Activated CD8-positive, alpha-beta T cell treated with anti-CD3 and anti-CD28 coated beads for 36 hours (primary cell): ENCODE data around the gene KCNQ5. TPM values are rescaled to one million over a fixed set of nuclear protein-coding genes. Genes with fewer than 3 reads are reported as not detected.

Source experiments
- ATAC-seq: fragments of 200-7000 bp; cut with Tn5 transposase; one replicate; pipeline ENCODE4 v1.10.0; 2021; ENCODE audit warnings: mild to moderate bottlenecking, moderate library complexity
- CTCF ChIA-PET: fragments of 350-600 bp; sonication (Branson Sonifier 250); formaldehyde crosslinking; loops from one replicate; lab custom pipeline; 2021; ENCODE audit warnings: antibody characterized with exemption; lab: Charles Lee
- POLR2A ChIA-PET: fragments of 350-600 bp; sonication (Branson Sonifier 250); formaldehyde crosslinking; loops from one replicate; lab custom pipeline; 2021; ENCODE audit warnings: antibody characterized with exemption; lab: Charles Lee
- DNase-seq: peaks from one replicate; pipeline ENCODE4 v3.0.0-alpha.2; 2020
- H3K27ac Mint-ChIP-seq: one replicate; pipeline ENCODE4 v1.8.0; 2021; ENCODE audit warnings: mild to moderate bottlenecking, mixed read lengths
- H3K27me3 Mint-ChIP-seq: one replicate; pipeline ENCODE4 v1.8.0; 2021; ENCODE audit warnings: mixed read lengths
- H3K36me3 Mint-ChIP-seq: one replicate; pipeline ENCODE4 v1.8.0; 2021; ENCODE audit warnings: low read depth, mixed read lengths
- H3K4me1 Mint-ChIP-seq: one replicate; pipeline ENCODE4 v1.8.0; 2021; ENCODE audit warnings: low read depth, mixed read lengths
- H3K4me3 Mint-ChIP-seq: one replicate; pipeline ENCODE4 v1.8.0; 2021; ENCODE audit warnings: mild to moderate bottlenecking, moderate library complexity, mixed read lengths
- H3K9me3 Mint-ChIP-seq: one replicate; pipeline ENCODE4 v1.8.0; 2021; ENCODE audit warnings: mixed read lengths
- intact Hi-C: fragments of 100-400 bp; cut with micrococcal nuclease; formaldehyde crosslinking; loops from one replicate; pipeline ENCODE4 v1.10.0; 2022
- total RNA-seq, 2 experiments: library from RNA; stranded (reverse); gene quantifications; one replicate each; pipeline ENCODE4 v1.2.3, GENCODE V29; 2021
- TF ChIP-seq, protein P1 (sequence below): fragments of 200-600 bp; IDR thresholded peaks from one replicate; pipeline ENCODE4 v1.8.0; 2022; ENCODE audit warnings: antibody characterized with exemption, mild to moderate bottlenecking

Gene KCNQ5
- total RNA-seq, 2 experiments from 2014 or later = 14.6 to 14.9 TPM

DNA sequence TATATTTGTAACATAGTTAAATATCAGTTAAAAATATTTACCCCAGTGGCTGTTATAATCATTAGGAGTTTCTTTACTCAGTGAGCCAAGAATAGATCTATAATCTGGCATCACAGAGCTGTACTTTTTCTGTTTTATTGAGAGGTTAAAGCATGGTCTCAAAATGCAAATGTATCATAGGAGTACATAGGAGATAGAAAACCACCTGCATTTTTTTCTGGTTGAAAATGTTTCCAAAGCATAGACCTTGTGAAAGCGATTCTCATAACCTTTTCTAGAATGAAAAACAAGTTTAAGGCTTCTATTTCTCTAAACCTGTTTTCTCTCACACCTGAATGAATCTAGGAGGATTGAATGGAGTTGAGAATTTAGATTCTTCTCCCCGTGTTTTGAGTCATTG is 14.4 kb downstream of the KCNQ5 start:
- Mint-ChIP-seq H3K4me3 (no peak overlapping the region), H3K9me3 (peaks cover 2% of the 10 kb centered on the region), H3K4me1 (peaks cover 9% of the 10 kb centered on the region), H3K36me3 (peaks cover 15% of the 10 kb centered on the region), H3K27ac (no peak overlapping the region), H3K27me3 (no peaks in the 10 kb centered on the region)
- intact Hi-C loops = no loop called here
- TF ChIP-seq, protein P1, sequence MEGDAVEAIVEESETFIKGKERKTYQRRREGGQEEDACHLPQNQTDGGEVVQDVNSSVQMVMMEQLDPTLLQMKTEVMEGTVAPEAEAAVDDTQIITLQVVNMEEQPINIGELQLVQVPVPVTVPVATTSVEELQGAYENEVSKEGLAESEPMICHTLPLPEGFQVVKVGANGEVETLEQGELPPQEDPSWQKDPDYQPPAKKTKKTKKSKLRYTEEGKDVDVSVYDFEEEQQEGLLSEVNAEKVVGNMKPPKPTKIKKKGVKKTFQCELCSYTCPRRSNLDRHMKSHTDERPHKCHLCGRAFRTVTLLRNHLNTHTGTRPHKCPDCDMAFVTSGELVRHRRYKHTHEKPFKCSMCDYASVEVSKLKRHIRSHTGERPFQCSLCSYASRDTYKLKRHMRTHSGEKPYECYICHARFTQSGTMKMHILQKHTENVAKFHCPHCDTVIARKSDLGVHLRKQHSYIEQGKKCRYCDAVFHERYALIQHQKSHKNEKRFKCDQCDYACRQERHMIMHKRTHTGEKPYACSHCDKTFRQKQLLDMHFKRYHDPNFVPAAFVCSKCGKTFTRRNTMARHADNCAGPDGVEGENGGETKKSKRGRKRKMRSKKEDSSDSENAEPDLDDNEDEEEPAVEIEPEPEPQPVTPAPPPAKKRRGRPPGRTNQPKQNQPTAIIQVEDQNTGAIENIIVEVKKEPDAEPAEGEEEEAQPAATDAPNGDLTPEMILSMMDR = no peak
- ChIA-PET CTCF (no interaction called here), POLR2A (no interaction called here)
- DNase-seq (no peak), ATAC-seq (no peak)

DNA sequence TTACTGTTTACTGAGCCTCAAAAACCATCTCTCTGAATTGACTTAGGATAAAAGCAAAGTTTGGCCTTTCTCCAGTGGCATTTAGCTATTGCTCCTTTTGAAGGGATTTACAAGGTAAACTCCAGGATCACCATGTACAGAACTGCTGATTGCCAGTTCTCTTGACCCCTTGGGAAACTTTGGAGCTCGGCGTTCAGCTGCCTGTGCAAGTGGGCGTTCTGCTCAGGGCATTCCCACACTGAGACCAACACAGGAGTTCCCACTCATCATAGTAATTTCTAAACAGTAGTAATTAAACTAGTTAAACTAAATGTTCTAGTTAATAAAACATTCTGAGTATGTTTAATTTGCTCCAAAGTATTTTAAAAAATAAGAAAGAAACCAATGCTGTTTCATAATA is 14.9 kb downstream of the KCNQ5 start:
- H3K9me3 Mint-ChIP-seq = no peaks in the 10 kb centered on the region
- no peak overlapping the region for H3K27ac Mint-ChIP-seq
- POLR2A ChIA-PET = no interaction called here
- no peaks in the 10 kb centered on the region for H3K27me3 Mint-ChIP-seq
- DNase-seq = no peak
- ATAC-seq = no peak
- intact Hi-C loops = no loop called here
- no peak overlapping the region for H3K4me3 Mint-ChIP-seq
- CTCF ChIA-PET = interaction anchor here (0.8 to 1.8 kb wide), 3 partner anchors 12 to 21 kb away, joined by 3 to 6 read pairs (median 4); no protein-coding TSS in a partner anchor
- peaks cover 11% of the 10 kb centered on the region for H3K4me1 Mint-ChIP-seq
- TF ChIP-seq, protein P1 = no peak
- H3K36me3 Mint-ChIP-seq = peaks cover 13% of the 10 kb centered on the region

DNA sequence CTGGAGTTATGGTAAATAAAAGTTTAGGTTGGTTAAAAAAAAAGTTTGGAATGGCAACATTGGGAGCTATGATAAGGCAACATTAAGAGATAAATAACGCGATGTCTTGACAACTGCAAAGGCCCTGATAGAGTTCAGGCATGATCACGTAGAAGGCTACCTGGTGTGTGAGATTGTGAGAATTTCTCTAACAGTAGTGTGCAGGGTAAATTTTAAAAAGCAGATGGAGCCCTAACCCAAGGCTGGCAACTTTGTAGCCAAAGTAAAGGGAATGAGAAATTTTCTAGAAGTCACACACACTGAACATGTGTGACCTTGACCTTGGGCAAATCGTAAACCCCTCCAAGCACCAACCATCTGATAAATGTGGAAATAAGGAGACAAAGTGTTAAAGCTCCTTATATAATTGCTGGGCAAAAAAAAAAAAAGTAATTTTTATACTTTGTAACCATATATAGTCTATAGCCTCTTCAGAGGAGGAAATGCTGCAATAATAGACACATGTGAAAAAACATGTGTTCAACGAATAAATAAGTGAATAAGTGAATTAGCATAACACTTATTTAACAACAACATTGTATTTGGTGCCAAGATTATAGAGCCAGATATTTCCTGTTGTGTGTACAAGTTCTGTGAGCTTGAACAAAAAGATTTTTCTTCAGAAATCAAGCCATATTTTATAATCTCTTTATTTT is 18.2 kb downstream of the KCNQ5 start:
- ChIA-PET CTCF (interaction anchor here (1.2 to 3.0 kb wide), 3 partner anchors 9 to 24 kb away, joined by 5 to 11 read pairs (median 6); no protein-coding TSS in a partner anchor), POLR2A (interaction anchor here (0.7 to 1.0 kb wide), 3 partner anchors 17 to 230 kb away, joined by 3 to 4 read pairs (median 4); no protein-coding TSS in a partner anchor)
- H3K9me3 Mint-ChIP-seq = no peaks in the 10 kb centered on the region

DNA sequence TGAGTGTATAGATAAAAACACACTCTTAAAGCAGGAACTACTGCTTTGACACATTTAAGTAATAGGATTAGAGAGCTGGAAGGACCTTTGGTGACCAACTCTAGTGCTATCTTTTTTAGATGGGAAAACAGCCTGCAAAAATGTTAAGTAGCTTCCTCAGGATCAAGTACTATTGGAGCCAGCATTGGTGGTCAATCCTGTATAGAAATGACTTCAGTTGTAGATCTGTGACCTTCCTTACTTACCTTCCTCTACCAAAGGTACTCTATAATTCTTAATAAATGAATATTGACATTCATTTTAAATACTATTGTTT is 18.7 kb downstream of the KCNQ5 start:
- no peaks in the 10 kb centered on the region for H3K27me3 Mint-ChIP-seq
- no peak overlapping the region for H3K4me3 Mint-ChIP-seq
- peaks cover 20% of the 10 kb centered on the region for H3K4me1 Mint-ChIP-seq
- POLR2A ChIA-PET = interaction anchor here (1.0 kb wide), 1 partner anchor 21 kb away, joined by 4 read pairs; no protein-coding TSS in a partner anchor
- H3K36me3 Mint-ChIP-seq = peaks cover 7% of the 10 kb centered on the region
- ATAC-seq = no peak
- H3K27ac Mint-ChIP-seq = no peak overlapping the region
- intact Hi-C loops = no loop called here
- TF ChIP-seq, protein P1 = no peak
- CTCF ChIA-PET = interaction anchor here (1.2 to 3.0 kb wide), 3 partner anchors 9 to 25 kb away, joined by 5 to 11 read pairs (median 6); no protein-coding TSS in a partner anchor
- no peak for DNase-seq
- no peaks in the 10 kb centered on the region for H3K9me3 Mint-ChIP-seq

More for the DNA sequence above, 18.2 kb downstream of the KCNQ5 start:
- Mint-ChIP-seq H3K27me3 (no peaks in the 10 kb centered on the region), H3K36me3 (peaks cover 5% of the 10 kb centered on the region), H3K4me1 (peaks cover 18% of the 10 kb centered on the region), H3K27ac (no peak overlapping the region), H3K4me3 (no peak overlapping the region)
- no peak for DNase-seq
- TF ChIP-seq, protein P1 = no peak
- no peak for ATAC-seq
- intact Hi-C loops = no loop called here

DNA sequence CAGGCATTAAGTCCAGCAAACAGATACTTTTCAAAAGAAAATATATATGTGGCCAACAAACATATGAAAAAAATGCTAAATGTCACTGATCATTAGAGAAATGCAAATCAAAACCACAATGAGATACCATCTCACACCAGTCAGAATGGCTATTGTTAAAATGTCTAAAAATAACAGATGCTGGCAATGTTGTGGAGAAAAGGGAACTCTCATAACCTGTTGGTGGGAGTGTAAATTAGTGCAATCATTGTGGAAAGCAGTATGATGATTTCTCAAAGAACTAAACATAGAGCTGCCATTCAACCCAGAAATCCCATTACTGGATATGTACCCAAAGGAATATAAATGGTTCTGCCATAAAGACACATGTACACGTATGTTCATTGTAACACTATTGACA is 20.6 kb downstream of the KCNQ5 start:
- DNase-seq = no peak
- ChIA-PET CTCF (interaction anchor here (1.5 kb wide), 1 partner anchor 23 kb away, joined by 3 read pairs; no protein-coding TSS in a partner anchor), POLR2A (interaction anchor here (0.9 kb wide), 1 partner anchor 49 kb away, joined by 4 read pairs; no protein-coding TSS in a partner anchor)
- peaks cover 13% of the 10 kb centered on the region for H3K4me1 Mint-ChIP-seq
- intact Hi-C loops = no loop called here
- H3K27ac Mint-ChIP-seq = no peak overlapping the region
- peaks cover 13% of the 10 kb centered on the region for H3K36me3 Mint-ChIP-seq
- H3K27me3 Mint-ChIP-seq = no peaks in the 10 kb centered on the region
- H3K4me3 Mint-ChIP-seq = no peak overlapping the region
- ATAC-seq = no peak
- TF ChIP-seq, protein P1 = no peak
- no peaks in the 10 kb centered on the region for H3K9me3 Mint-ChIP-seq
